Ovary (tissue), 9 donors: ENCODE measurements around the gene ZNF622. TPM values are rescaled to one million over a fixed set of nuclear protein-coding genes. Genes with fewer than 3 reads are reported as not detected.

ENCODE experiments used
- DNase-seq, 5 donors: peaks; one replicate each; pipeline ENCODE4 v3.0.0-alpha.2; 2019 to 2020
- H3K27ac ChIP-seq, 2 donors: fragments of 200-600 bp; one replicate each; pipeline versions ENCODE4 v1.5.1 to v1.8.0; 2019 to 2022
- H3K27me3 ChIP-seq: fragments of 200-600 bp; one replicate; pipeline ENCODE4 v1.8.0; 2022
- H3K36me3 ChIP-seq: fragments of 200-600 bp; sonication (generic); one replicate; pipeline ENCODE4 v1.5.1; 2019
- H3K4me1 ChIP-seq: one replicate; pipeline ENCODE4 v1.8.1; 2013; ENCODE audit warnings: mild to moderate bottlenecking, moderate library complexity; ENCODE audit not compliant: insufficient read depth
- H3K4me3 ChIP-seq: fragments of 200-600 bp; sonication (generic); one replicate; pipeline ENCODE4 v1.5.1; 2017
- H3K9me3 ChIP-seq, 2 donors: fragments of 200-600 bp in 1 of 2; sonication (generic) in 1 of 2; one replicate each; pipeline versions ENCODE4 v1.5.1 to v1.8.1; 2013 to 2019; ENCODE audit warnings: mild to moderate bottlenecking in 1 of 2, moderate library complexity in 1 of 2
- CTCF ChIP-seq, 3 donors: fragments of 450-650 bp in 2 of 3; fragments of 200-600 bp in 1 of 3; IDR thresholded peaks; one replicate each; pipeline versions ENCODE4 v1.5.1 to v1.8.0; 2016 to 2022; ENCODE audit warnings: antibody characterized with exemption in 3 of 3, mild to moderate bottlenecking in 1 of 3
- EP300 ChIP-seq: sonication (generic); formaldehyde crosslinking; IDR thresholded peaks from one replicate; pipeline ENCODE4 v1.6.1; 2017; ENCODE audit warnings: antibody characterized with exemption
- POLR2A ChIP-seq: fragments of 450-650 bp; IDR thresholded peaks from one replicate; pipeline ENCODE4 v1.6.1; 2017; ENCODE audit warnings: antibody characterized with exemption, mild to moderate bottlenecking, moderate library complexity
- whole genome bisulfite sequencing, 3 donors: extraction: QIAGEN DNeasy Blood & Tissue Kit in 1 of 3; methylation state at CpG; one replicate each; pipeline versions ENCODE4 v1.1.5 to v1.1.7; 2013 to 2017; 5-methylcytosine and 5-hydroxymethylcytosine counted together
- intact Hi-C, 4 donors: fragments of 100-400 bp; cut with DNase I; formaldehyde crosslinking; loops; one replicate each; pipeline versions ENCODE4 v1.11.0 to v1.15.1; 2022 to 2023
- polyA plus RNA-seq, 2 donors: library from polyadenylated mRNA; stranded (reverse); fragments of 200-250 nt in 1 of 2; fragments of 350-450 nt in 1 of 2; fragmentation: Illumina TruSeq in 1 of 2; extraction: RNeasy Lipid Tissue Mini Kit (QIAGEN cat#74804) in 1 of 2; gene quantifications; one replicate each; pipeline ENCODE4 v1.2.3, GENCODE V29; 2013 to 2014
- total RNA-seq, 7 donors: library from RNA; depleted of rRNA in 2 of 7; stranded (reverse); fragments of >200 nt in 2 of 7; fragmentation: NEBNext Ultra II Directional in 3 of 7; extraction: Animal tissue kit (Norgen Biotek cat#: 25700) in 3 of 7; gene quantifications; one replicate each; pipeline versions ENCODE4 v1.1.0 to v1.2.4, GENCODE V29; 2016 to 2023
- donor health status: DM: no; HTN: no; CAD: no; lungs with moderate emphysema.
- donor health status: DM: no; HTN: no; CAD: no.
- donor health status: Bipolar disorder and iron deficiency.
- donor health status: DM: yes; HTN: yes; CAD: no.
- donor health status: DM: no; HTN: no; CAD: no.
- donor health status: DM: yes; HTN: yes; CAD: no.

ZNF622 gene
- total and polyA plus RNA-seq, 9 donors = 18.0 to 27.2 (median 20.5) TPM

GRCh38 chr5:16413166-16413860 lies 52.3 kb downstream of the ZNF622 start:
- intact Hi-C loops = no loop called here
- Histone ChIP-seq H3K27me3 (no peaks in the 10 kb centered on the region), H3K4me1 (no peaks in the 10 kb centered on the region), H3K4me3 (no peak overlapping the region), H3K27ac (no peak overlapping the region), H3K9me3 (no peaks in the 10 kb centered on the region), H3K36me3 (no peaks in the 10 kb centered on the region)
- 41 to 55% (median 48%) methylated on average over 1 of the region's 1 CpG for WGBS, 3 donors
- DNase-seq = no peak
- no peak for TF ChIP-seq CTCF (IDR thresholded peaks at IDR 0.05)
- no peak for TF ChIP-seq EP300
- no peak for TF ChIP-seq POLR2A

- no peaks in the 10 kb centered on the region for H3K36me3 ChIP-seq
- no peak overlapping the region for H3K27ac ChIP-seq
- no peak for DNase-seq
- no peaks in the 10 kb centered on the region for H3K4me1 ChIP-seq
- no peaks in the 10 kb centered on the region for H3K9me3 ChIP-seq
- intact Hi-C loops = no loop called here
- H3K4me3 ChIP-seq = no peak overlapping the region
- H3K27me3 ChIP-seq = no peaks in the 10 kb centered on the region
- no peak for TF ChIP-seq CTCF (IDR thresholded peaks at IDR 0.05)
- TF ChIP-seq EP300 = no peak
- no peak for TF ChIP-seq POLR2A
Measured at GRCh38 chr5:16412556-16412955, 53.0 kb downstream of the ZNF622 start.

GRCh38 chr5:16411741-16412455 lies 53.7 kb downstream of the ZNF622 start:
- Histone ChIP-seq H3K4me3 (no peak overlapping the region), H3K4me1 (no peaks in the 10 kb centered on the region), H3K36me3 (no peaks in the 10 kb centered on the region), H3K9me3 (no peaks in the 10 kb centered on the region), H3K27ac (no peak overlapping the region), H3K27me3 (no peaks in the 10 kb centered on the region)
- WGBS, 3 donors = 68 to 77% (median 74%) methylated on average over 3 of the region's 3 CpGs
- intact Hi-C loops = no loop called here
- no peak for TF ChIP-seq CTCF (IDR thresholded peaks at IDR 0.05)
- no peak for TF ChIP-seq EP300
- TF ChIP-seq POLR2A = no peak
- no peak for DNase-seq

GRCh38 chr5:16411235-16411634 lies 54.4 kb downstream of the ZNF622 start:
- no peak for DNase-seq
- intact Hi-C loops = no loop called here
- Histone ChIP-seq H3K4me1 (no peaks in the 10 kb centered on the region), H3K27me3 (no peaks in the 10 kb centered on the region), H3K36me3 (no peaks in the 10 kb centered on the region), H3K27ac (no peak overlapping the region), H3K4me3 (no peak overlapping the region), H3K9me3 (no peaks in the 10 kb centered on the region)
- TF ChIP-seq CTCF (IDR thresholded peaks at IDR 0.05) (no peak), EP300 (no peak), POLR2A (no peak)
- WGBS, 3 donors = 71 to 80% (median 79%) methylated on average over 9 of the region's 9 CpGs
